Hypothalamus (tissue), 51 donors: ENCODE results near the gene ACAN.

Experiments
- DNase-seq, 51 donors: peaks; one replicate each; lab custom pipeline; 2025; lab: John Stamatoyannopoulos, UW

Gene ACAN

GRCh38 chr15:88800026-88800425, 3.2 kb upstream of the ACAN start:
- no peak for DNase-seq

GRCh38 chr15:88800738-88801137, 2.5 kb upstream of the ACAN start:
- no peak for DNase-seq

- no peak for DNase-seq
Observed at GRCh38 chr15:88802250-88802990, 816 bp upstream of the ACAN start.

DNA sequence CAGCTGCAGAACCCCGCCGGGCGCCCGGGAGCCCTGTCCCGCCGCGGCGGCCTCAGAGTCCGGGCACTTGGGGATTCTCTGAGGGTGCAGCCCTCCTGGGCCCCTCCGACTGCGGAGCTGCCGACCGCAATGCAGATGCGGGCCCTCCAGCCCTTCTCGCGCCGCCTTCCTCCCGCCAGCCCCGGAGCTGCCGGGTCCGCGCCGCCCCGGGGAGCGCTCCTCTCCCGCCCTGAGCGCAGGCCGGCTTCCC, 320 bp upstream of the ACAN start:
- DNase-seq, result no peak

- DNase-seq, result no peak
Observed at GRCh38 chr15:88803920-88804247, 648 bp downstream of the ACAN start.

DNA sequence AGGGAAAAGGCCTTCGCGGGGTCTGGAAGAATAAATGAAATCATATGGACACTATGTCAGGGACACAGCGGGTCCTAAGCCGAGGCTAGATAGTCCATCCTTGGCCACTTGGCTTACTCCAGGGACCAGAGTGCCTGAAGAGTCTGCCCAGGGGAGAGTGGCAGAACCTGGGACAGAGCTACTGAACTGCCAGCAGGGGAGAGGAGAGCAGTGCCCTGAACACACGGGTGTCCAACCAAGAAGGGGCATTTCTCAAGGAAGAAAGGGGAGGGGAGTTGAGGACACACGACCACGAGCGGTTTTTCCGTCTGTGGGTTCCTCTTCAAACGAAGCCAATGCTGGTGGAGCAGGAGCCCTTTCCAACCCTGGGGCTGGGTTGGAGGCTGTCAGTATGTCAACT, 1.0 kb downstream of the ACAN start:
- no peak for DNase-seq

- no peak for DNase-seq
Observed at GRCh38 chr15:88805031-88805780, 2.0 kb downstream of the ACAN start.

- no peak for DNase-seq
Observed at GRCh38 chr15:88810446-88810845, 7.2 kb downstream of the ACAN start.

- no peak for DNase-seq
Observed at GRCh38 chr15:88812133-88812532, 8.9 kb downstream of the ACAN start.

GRCh38 chr15:88813960-88814359, 10.7 kb downstream of the ACAN start:
- no peak for DNase-seq

GRCh38 chr15:88814393-88814792, 11.2 kb downstream of the ACAN start:
- no peak for DNase-seq

DNA sequence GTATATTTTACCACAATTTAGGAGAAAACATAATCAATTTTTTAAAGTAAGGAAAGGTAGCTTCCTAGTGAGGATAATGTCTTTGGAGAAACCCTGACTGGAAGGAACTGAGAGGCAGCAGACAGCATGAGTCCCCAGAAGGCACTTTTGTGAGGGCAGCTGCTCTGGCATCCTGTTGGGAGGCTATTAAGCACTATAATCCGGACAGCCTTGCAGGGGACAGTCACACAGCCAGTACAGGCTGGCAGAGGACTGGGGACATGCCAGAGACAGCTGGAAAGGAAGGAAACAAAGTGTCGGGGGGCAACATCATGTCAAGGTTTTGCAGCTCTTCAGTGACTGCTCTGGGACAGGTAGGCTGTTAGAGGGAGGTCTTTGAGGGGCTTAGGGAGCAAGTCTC, 15.7 kb downstream of the ACAN start:
- DNase-seq, result no peak

- DNase-seq, result no peak
Observed at GRCh38 chr15:88821993-88822392, 18.8 kb downstream of the ACAN start.

DNA sequence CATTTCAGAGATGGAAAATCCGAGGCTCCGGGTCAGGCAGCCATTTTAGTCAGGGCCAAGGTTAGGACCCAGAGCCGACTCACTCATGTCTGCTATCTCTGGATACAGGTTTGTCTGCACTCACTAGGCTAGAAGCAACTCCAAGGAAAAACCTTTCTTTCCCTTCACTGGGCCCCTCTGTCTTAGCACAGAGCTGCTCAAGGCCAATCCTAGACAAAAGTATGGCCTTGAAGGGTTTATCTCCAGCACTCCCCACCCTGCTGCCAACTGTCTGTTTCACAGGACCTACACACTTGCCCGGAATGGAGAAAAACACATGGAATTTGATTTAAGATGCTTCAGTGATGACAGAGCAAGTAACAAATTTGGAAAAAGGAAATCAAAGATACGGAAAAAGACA, 25.6 kb downstream of the ACAN start:
- no peak for DNase-seq

DNA sequence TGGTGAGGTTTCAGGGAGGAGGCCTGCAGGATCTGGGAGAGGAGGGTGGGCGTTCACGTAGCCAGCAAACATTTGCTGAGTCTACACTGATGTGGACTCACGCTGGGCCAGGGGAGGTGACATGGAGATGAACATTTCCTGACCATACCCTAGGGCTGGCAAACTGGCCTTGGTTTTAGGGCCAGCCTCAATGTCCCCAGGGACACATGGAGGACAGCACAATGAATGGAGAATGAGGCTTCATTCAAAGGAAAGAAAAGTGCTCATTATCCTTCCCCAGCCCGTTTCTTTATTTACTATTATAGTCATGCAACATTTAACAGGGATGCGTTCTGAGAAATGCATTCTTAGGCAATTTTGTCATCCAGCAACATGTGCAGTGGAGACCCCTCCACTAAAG, 26.8 kb downstream of the ACAN start:
- no peak for DNase-seq

- DNase-seq, result peak in 4 of 51 donors; percentile 3 to 11 (median 6)
Observed at GRCh38 chr15:88832820-88833730, 29.8 kb downstream of the ACAN start.

- no peak for DNase-seq
Observed at GRCh38 chr15:88833731-88834100, 30.5 kb downstream of the ACAN start.

- DNase-seq, result peak in 46 of 51 donors; percentile 1 to 68 (median 26)
Observed at GRCh38 chr15:88834211-88834812, 31.1 kb downstream of the ACAN start.

DNA sequence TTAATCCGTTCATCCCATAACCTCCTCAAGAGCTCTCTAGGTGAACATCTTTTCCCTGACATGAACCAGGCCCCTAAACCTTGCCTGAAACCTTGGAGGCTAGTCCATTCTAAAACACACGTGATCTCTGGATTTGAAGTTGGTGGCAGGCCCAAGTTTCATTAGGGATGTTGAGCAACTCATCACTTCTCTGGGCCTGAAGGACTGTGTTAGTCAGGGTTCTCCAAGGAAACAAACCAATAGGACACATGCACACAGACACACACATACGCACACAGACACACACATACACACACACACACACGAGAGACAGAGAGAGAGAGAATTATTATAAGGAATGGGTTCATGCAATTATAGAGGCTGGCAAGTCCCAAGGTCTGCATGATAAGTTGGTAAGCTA, 31.9 kb downstream of the ACAN start:
- DNase-seq, result no peak

- no peak for DNase-seq
Observed at GRCh38 chr15:88835646-88836045, 32.4 kb downstream of the ACAN start.

GRCh38 chr15:88838667-88839066, 35.4 kb downstream of the ACAN start:
- no peak for DNase-seq
